Kidney epithelial cell (primary cell): Measurements from ENCODE around the gene PLIN4. TPM values are rescaled to one million over a fixed set of nuclear protein-coding genes. Genes with fewer than 3 reads are reported as not detected.
"Not testable (repeated sequence)": the region's sequence is repeated elsewhere in the genome, so short reads cannot be mapped to it uniquely, and the experiment has no call there.

Source experiments
- DNase-seq: peaks from one replicate; pipeline ENCODE4 v3.0.0-alpha.2; 2010; ENCODE audit warnings: low read depth
- H3K27me3 ChIP-seq: 2 replicates; pipeline ENCODE4 v1.6.0; 2011; ENCODE audit warnings: low read length; ENCODE audit not compliant: control insufficient read depth, insufficient read depth
- H3K36me3 ChIP-seq: 2 replicates; pipeline ENCODE4 v1.5.1; 2011; ENCODE audit warnings: low read length; ENCODE audit not compliant: control insufficient read depth, insufficient read depth
- H3K4me3 ChIP-seq: 2 replicates; pipeline ENCODE4 v1.5.1; 2011; ENCODE audit warnings: low read depth, mild to moderate bottlenecking, control low read depth, low read length
- total RNA-seq: library from RNA; depleted of rRNA; stranded (reverse); fragments of >200 nt; gene quantifications from 2 replicates; pipeline ENCODE4 v1.2.3, GENCODE V29; 2015
- TF ChIP-seq, protein P1 (sequence below): IDR thresholded peaks from 2 replicates; pipeline ENCODE4 v1.5.1; 2011; ENCODE audit warnings: mild to moderate bottlenecking, moderate library complexity, low read length, control low read depth, inconsistent platforms; ENCODE audit not compliant: insufficient read depth, poor library complexity, severe bottlenecking

The PLIN4 gene
- total RNA-seq, 1 donor from 2014 or later: 0.04 TPM

DNA sequence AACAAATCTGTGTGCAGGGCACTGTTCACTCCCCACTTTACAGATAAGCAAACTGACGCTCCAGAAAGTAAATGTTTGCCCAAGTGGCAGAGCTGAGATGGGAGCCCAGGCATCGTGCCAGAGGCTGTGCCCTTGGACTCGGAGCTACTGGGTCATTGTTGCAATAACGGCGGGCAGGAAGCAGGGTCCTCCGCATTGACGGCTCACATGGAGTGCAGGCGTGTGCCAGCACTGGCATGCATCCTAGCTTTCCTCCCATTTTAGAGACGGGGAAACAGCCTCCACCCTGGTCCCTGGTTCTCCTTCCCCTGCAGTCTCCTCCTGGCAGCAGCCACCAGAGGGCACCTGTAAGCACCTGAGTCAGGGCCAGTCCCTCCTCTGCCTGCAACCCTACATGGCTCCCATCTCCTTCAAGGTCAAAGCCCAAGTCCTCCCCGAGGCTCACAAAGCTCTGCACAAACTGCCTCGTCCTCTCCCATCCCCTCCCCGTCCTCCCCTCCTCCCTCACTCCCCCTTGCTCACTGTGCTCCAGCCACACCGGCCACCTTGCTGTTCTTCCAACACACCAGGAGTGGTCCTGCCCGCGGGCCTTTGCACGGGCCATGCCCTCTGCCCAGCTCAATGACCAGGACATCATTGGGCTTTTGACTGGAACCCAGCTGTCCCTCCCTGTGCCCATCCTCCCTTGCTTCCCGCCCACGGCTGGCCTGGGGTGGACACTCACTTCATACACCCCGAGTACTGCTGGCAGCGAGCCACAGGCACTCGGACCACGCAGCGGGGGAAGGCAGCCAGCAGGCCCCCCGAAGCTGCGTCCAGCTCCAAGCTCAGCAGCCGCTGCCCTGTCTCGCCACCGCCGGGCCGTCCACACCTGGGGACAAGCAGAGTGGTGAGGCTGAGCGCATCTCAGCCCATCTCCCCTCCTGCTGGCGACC, 29.3 kb upstream of the PLIN4 start:
- Histone ChIP-seq H3K27me3 (no peaks in the 10 kb centered on the region), H3K4me3 (no peak overlapping the region), H3K36me3 (no peaks in the 10 kb centered on the region)
- TF ChIP-seq, protein P1, sequence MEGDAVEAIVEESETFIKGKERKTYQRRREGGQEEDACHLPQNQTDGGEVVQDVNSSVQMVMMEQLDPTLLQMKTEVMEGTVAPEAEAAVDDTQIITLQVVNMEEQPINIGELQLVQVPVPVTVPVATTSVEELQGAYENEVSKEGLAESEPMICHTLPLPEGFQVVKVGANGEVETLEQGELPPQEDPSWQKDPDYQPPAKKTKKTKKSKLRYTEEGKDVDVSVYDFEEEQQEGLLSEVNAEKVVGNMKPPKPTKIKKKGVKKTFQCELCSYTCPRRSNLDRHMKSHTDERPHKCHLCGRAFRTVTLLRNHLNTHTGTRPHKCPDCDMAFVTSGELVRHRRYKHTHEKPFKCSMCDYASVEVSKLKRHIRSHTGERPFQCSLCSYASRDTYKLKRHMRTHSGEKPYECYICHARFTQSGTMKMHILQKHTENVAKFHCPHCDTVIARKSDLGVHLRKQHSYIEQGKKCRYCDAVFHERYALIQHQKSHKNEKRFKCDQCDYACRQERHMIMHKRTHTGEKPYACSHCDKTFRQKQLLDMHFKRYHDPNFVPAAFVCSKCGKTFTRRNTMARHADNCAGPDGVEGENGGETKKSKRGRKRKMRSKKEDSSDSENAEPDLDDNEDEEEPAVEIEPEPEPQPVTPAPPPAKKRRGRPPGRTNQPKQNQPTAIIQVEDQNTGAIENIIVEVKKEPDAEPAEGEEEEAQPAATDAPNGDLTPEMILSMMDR: peak; percentile 49
- DNase-seq: no peak

DNA sequence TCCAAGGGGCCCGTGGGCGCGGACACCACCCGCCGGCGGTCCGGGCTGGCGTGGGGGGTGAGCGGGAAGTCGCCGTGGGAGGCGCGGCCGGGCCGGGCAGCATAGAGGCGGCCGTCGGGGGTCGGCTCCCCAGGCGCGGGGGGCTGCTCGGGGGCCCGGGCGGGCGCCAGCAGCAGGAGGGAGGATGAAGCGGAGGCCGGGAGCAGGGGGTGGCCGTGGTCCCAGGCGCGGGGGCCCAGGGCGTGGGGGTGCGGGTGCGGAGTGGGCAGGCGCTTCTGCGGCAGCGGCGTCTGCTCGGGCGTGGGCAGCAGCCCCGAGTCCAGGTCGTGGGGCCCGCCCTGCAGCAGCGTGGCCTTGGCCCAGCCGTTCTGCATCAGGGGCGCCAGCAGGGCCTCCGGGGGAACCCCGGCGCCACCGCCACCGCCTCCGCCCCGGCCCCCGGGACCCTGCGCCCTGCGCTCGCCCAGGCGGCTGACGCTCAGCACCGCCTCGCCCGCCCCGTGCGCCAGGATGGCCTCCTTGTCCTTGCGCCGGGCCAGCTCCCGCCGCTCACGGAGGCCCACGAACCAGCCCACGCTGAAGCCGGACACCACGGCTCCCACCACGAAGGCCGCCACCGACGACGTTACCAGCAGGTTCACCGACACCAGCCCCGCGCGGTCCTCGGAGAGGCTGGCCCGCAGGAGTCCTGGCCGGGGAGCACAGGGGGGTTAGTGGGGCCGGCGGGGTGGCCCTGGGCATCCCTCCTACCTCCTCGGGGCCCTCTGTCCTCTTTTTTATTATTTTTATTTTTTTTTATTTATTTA, 25.8 kb upstream of the PLIN4 start:
- peaks cover 2% of the 10 kb centered on the region for H3K27me3 ChIP-seq
- DNase-seq: no peak
- TF ChIP-seq, protein P1: no peak
- no peaks in the 10 kb centered on the region for H3K36me3 ChIP-seq
- H3K4me3 ChIP-seq: no peak overlapping the region

DNA sequence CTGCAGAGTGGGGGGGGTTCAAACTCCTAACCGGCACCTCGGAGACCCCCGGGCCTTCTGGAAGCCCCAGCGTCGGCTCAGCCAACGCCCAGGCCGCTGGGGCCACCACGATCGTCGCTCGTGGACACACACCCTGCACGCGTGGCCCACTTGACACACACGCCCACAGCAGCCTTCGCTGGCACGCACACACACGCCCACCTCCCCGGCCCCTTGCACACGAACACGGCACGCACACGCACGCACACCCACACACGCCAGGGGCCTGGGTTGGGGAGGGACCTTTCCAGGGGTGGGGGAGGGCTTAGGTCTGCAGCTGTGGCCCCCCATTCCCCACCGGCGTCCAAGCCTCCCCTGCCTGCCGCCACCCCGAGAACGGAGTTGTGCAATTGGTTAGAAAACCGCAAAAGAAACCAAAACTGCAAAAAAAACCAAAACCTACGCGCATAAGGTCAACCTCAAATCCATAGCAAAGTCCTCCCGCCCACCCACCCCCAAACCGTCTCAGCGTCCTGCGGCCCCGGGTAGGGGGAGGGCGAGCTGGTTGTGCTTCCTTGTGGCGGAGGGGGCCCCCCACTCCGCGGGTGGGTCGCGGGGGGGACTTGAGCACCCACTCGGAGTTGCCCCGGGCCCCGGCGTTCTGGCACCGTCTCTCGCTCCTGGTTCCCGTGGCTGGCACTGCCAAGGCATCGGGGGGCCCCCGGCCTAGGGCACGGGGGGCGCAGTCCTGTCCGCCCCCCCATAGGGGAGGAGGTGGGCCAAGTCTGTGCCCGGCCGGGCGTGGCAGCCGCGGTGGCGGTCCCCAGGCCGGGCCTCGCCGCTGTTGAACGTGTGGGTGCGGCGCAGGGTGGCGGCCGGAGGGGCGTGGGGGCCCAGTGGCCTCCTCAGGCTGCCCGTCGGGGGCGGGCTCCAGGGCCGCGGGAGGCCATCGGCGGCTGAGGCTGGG, 24.9 kb upstream of the PLIN4 start:
- H3K4me3 ChIP-seq: no peak overlapping the region
- no peak for DNase-seq
- no peaks in the 10 kb centered on the region for H3K36me3 ChIP-seq
- TF ChIP-seq, protein P1: no peak
- H3K27me3 ChIP-seq: peaks cover 5% of the 10 kb centered on the region

DNA sequence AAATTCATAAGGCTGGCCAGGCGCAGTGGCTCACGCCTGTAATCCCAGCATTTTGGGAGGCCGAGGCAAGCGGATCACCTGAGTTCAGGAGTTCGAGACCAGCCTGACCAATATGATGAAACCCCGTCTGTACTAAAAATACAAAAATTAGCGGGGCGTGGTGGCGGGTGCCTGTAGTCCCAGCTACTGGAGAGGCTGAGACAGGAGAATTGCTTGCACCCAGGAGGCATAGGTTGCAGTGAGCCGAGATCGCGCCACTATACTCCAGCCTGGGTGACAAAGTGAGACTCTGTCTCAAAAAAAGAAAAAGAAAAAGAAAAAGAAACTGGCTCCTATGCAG, 23.5 kb upstream of the PLIN4 start:
- not testable (repeated sequence) for H3K36me3 ChIP-seq, DNase-seq, H3K4me3 ChIP-seq
- peaks cover 11% of the 10 kb centered on the region for H3K27me3 ChIP-seq

DNA sequence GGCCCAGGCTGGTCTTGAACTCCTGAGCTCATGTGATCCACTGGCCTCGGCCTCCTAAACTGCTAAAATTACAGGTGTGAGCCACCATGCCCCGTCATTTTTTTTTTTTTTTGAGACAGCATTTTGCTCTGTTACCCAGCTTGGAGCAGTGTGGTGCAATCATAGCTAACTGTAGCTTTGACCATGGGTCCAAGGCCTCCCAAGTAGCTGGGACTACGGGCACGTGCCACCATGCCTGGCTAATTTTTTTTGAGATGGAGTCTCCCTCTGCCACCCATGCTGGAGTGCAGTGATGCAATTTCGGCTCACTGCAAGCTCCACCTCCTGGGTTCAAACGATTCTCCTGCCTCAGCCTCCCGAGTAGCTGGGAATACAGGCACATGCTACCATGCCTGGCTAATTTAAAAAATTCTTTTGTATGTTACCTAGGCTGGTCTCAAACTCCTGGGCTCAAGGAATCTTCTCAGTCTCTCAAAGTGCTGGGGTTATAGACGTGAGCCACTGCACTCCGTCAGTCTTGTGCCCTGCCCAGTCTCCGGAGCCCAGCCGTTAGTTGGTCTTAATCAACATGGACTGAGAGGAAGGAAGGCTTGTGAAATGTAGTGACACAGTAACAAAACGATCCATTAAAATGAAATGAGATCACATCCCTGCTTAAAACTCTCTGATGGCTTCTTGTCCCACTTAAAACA, 23.0 kb upstream of the PLIN4 start:
- no peak overlapping the region for H3K4me3 ChIP-seq
- H3K27me3 ChIP-seq: peaks cover 13% of the 10 kb centered on the region
- TF ChIP-seq, protein P1: no peak
- H3K36me3 ChIP-seq: no peaks in the 10 kb centered on the region
- DNase-seq: no peak
